T-helper 2 cell (primary cell): ENCODE measurements around the gene NR1H4.
"Not testable (repeated sequence)": the region's sequence is repeated elsewhere in the genome, so short reads cannot be mapped to it uniquely, and the experiment has no call there.

Source experiments
- DNase-seq, 5 experiments: peaks; one replicate each; pipeline versions ENCODE4 v3.0.0 to v3.0.0-alpha.2; 2012 to 2022

The NR1H4 gene

GRCh38 chr12:100473050-100473715 is 483 bp upstream of the NR1H4 start:
- no peak for DNase-seq

DNA sequence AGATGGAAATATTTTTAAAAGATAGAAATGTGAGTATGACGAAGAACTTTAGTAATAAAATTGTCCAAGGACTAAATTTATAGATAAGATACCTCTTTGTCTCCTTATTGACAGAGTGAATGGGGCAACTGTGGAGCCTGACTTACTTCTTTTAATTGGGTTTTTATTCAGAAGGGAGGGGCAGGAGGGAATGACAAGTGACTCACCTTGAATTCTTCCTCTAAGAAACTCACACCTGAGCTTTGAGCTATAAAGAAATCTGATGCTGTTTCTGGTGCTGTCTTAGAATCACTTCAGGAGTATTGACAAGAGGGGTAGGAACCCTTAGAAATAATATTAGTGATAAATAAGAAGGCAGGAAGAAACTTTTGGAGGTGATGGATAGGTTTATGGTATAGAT is 951 bp downstream of the NR1H4 start:
- DNase-seq: no peak

- no peak for DNase-seq
Measured at GRCh38 chr12:100476013-100476751, 2.5 kb downstream of the NR1H4 start.

- no peak for DNase-seq
Measured at GRCh38 chr12:100481021-100481420, 7.4 kb downstream of the NR1H4 start.

DNA sequence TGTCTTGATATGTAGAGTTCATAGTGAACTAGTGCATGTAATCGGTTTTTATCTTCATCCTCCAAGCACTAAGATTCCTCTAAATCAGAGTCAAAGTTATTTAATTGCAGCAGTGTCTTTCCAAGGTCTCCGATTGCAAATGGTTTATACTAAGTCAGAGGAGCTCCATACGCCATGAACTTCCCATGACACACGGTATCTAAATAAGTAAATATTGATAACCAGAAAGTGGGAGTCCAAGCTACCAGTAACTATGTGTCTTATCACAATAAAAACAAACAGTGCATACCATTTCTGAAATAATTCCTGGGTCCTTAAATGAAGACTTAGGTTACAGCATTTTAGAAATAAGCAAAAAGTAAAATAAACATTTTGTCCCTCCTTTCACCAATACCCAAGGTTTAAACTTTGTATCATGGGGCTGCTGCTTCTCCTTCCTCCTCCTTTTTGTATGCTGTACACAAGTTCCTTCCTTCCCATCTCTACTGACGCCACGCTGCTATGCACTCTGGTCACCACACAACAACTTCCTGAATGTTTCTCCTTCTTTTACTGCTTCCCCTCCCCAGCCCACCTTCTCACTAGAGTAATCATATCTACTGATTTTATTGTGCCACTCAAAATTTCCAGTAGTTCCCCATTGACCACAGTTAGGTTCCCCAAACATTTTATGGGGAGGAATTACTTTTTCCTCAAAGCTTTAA is 10.7 kb downstream of the NR1H4 start:
- no peak for DNase-seq

DNA sequence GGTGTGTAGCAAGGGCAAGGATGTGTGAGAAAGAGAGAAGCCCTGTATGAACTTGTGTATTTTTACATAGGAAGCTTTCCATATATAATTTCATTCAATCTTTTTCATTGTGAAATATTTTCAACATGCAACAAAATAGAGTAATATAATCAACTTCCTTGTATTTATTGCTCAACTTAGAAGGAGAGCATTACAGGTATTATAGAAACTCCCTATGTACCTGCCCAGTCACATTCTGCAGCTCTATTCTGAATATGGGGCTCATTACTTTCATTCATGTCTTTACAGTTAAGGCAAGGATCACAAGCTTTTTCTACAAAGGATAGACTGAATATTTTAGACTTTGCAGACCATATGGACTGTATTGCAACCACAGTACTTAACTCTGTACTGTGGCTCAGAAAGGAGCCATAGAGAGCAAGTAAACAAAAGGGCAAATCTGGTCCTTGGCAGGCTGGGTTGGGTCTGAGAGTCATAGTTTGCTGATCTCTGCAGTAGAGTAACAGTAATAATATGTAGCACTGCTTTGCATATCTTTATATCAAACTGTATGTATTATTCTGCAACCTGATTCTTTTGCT is 11.3 kb downstream of the NR1H4 start:
- DNase-seq: no peak

GRCh38 chr12:100485983-100486382 is 12.3 kb downstream of the NR1H4 start:
- no peak for DNase-seq

DNA sequence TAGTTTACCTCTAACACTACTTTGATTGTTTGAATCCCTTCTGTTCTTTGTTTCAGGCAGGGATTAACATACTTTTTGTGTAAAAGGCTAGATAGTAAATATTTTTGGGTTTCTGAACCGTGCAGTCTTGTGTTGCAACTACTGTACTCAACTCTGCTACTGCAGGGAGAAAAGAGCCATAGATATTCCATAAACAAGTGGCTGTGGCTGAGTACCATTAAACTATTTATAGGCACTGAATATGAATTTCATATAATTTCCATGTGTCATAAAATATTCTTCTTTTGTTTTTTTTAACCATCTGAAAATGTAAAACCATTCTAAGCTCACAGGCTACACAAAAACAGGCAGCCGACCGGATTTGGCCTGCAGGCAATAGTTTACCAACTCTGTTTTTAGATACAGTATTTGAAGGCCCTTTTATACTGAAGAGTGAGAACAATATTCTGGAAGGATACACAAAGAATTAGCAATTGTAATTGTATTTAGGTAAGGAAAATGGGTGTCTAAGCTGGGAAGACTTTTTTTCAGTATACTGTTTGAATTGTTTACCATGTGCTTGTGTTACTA is 15.7 kb downstream of the NR1H4 start:
- no peak for DNase-seq

DNA sequence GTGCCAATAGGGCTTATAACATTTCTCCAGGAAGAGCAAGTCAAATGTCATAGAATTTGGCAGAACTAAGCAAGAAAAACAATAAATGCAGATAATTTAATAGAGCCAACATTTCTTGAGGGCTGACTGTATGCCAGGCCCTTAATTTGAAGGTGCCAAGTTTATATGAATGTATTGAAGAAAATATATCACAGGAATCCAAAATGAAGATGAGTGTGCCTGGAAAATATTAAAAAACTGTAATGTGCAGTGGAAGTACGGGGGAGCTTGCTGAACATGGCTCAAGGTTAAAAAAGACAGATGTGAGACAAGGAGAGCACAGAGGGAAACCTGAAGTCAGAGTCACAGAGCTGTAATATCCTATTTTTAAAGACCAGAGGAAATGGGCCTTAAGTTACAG is 16.4 kb downstream of the NR1H4 start:
- DNase-seq: no peak

DNA sequence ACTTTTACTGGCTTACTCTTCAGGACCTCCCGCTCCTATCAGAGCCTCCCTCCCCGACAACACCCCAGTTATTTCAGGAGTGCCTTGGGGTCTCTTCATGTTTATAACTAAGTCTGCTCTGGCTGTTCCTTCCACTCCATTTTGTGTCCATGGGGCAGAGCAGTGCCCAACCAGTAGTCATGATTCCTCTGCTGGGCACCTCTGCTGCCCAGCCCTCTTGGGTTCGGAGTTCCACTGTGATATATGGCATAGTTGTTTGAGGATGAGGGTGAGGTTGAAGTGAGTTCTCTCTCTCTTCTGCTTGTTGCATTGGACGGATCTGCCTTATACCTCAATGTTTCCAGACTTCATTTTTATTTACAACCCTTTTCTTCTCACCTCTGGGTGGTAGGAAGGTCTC is 17.4 kb downstream of the NR1H4 start:
- no peak for DNase-seq

- no peak for DNase-seq
Measured at GRCh38 chr12:100493396-100494012, 19.8 kb downstream of the NR1H4 start.

DNA sequence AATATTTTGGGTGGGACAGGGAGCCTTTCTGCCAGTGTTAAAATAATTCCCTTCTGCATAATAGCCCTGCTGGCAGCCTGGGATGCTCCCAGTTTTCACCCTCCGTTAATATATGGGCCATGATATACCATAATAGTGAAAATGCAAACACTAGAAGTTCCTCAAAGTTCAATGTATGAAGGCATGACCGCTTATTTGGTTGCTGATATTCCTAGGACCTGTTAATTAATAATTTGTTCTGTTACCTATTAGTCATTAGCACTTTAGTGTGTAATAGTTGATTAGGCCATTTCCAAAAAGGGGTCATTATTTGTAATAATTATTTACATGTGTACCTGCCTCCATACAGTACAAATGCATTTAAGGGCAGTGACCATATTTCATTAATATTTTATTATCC is 20.4 kb downstream of the NR1H4 start:
- no peak for DNase-seq

- no peak for DNase-seq
Measured at GRCh38 chr12:100494538-100494937, 20.9 kb downstream of the NR1H4 start.

- no peak for DNase-seq
Measured at GRCh38 chr12:100497105-100497795, 23.6 kb downstream of the NR1H4 start.

DNA sequence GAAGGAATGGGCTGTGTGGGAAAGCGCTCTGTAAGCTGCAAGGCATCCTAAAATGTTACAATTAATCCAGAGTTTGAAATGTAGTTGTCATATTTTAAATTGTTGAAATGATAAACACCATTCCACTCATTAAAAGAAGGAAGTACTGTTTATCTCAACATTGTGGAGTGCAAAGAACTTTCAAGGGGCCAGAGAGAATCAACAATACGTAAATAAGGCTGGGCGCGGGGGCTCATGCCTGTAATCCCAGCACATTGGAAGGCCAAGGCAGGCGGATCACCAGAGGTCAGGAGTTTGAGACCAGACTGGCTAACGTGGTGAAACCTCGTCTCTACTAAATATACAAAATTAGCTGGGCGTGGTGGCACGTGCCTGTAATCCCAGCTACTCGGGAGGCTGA is 24.5 kb downstream of the NR1H4 start:
- DNase-seq: no peak

- no peak for DNase-seq
Measured at GRCh38 chr12:100499416-100499815, 25.8 kb downstream of the NR1H4 start.

DNA sequence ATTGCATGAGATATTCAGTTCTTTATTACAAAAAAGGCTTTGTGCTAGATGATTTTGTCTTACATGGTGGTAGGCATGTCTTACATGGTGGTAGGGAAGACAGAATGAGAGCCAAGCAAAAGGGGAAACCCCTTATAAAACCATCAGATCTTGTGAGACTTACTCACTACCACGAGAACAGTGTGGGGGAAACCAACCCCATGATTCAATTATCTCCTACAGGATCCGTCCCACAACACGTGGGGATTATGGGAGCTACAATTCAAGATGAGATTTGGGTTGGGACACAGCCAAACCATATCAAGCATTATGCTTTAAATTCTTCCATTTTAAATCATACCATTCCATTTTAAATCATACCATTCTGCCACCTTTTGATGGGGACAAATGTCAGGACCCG is 29.1 kb downstream of the NR1H4 start:
- DNase-seq: not testable (repeated sequence)

- DNase-seq: no peak
Measured at GRCh38 chr12:100503228-100503628, 29.6 kb downstream of the NR1H4 start.

DNA sequence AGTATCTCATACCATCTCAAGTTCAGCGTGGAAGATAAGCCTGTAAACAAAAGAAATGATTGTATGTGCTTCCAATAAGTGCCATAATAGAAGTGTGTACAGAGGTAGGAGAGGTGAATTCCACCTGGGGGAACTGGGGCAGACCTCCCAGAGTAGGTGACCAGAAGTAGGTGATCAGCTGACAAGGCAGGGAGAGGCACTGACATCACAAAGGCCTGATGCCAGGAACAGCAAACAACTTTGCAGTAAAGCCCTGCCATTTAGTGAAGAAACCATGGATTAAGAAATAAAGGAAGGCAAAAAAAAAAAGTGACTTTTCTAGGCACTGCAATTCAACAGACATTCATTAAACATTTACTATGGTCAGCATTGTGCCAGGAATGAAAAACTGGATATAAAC is 31.1 kb downstream of the NR1H4 start:
- DNase-seq: no peak

GRCh38 chr12:100508751-100509150 is 35.1 kb downstream of the NR1H4 start:
- no peak for DNase-seq

- DNase-seq: no peak
Measured at GRCh38 chr12:100512692-100513091, 39.0 kb downstream of the NR1H4 start.

DNA sequence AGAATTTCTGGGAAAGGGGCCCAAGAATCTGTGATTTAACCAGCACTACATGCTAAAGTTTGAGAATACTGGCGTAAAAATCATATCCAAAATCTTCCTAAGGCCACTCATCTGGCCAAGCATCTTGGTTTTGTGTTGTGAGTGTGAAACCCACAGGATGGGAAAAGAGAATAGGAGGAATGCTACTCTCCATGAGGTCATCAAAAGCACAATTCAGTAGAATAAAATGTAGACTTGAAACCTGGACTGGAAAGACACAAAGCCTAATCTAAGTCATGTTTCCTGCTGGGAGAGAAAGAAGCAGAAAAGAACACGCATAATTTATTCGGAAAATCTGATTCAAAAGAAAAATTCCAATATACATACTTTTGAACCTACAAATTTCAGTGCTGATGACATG is 42.3 kb downstream of the NR1H4 start:
- no peak for DNase-seq
